ENCODE measurements around the gene ARR3.

- no peak for TF ChIP-seq CTCF (IDR thresholded peaks at IDR 0.05)
- no peak for TF ChIP-seq POLR2A (IDR thresholded peaks at IDR 0.05)
Observed at GRCh38 chrX:70234355-70234754, 33.8 kb upstream of the ARR3 start, which contains the start of gene AWAT1.
